NCI-H510A (cell line): ENCODE measurements around the gene LGALS7.
"Not testable (repeated sequence)": the region's sequence is repeated elsewhere in the genome, so short reads cannot be mapped to it uniquely, and the experiment has no call there.

Experiments used
- DNase-seq: peaks from one replicate; lab custom pipeline; 2025; lab: John Stamatoyannopoulos, UW

LGALS7 gene

GRCh38 chr19:38799104-38799503 is 25.8 kb upstream of the LGALS7 start:
- DNase-seq, result no peak

GRCh38 chr19:38797781-38798180 is 24.5 kb upstream of the LGALS7 start:
- not testable (repeated sequence) for DNase-seq

GRCh38 chr19:38796154-38796553 is 22.8 kb upstream of the LGALS7 start:
- no peak for DNase-seq

GRCh38 chr19:38795549-38795948 is 22.2 kb upstream of the LGALS7 start:
- no peak for DNase-seq

- DNase-seq, result no peak
These were observed 20.4 kb upstream of the LGALS7 start for GRCh38 chr19:38793671-38794070.

- DNase-seq, result no peak
These were observed 19.9 kb upstream of the LGALS7 start for GRCh38 chr19:38793177-38793576.

- no peak for DNase-seq
These were observed 19.2 kb upstream of the LGALS7 start for GRCh38 chr19:38792250-38793111.

GRCh38 chr19:38791451-38792064 is 18.2 kb upstream of the LGALS7 start:
- not testable (repeated sequence) for DNase-seq

GRCh38 chr19:38790507-38791403 is 17.4 kb upstream of the LGALS7 start:
- DNase-seq, result not testable (repeated sequence)

GRCh38 chr19:38788478-38789243 is 15.3 kb upstream of the LGALS7 start, which contains the start of gene LGALS7B:
Gene LGALS7B (plus strand): TSS chr19:38789200. CDS start chr19:38789227, 27 bp downstream.
- DNase-seq, result no peak

- no peak for DNase-seq
These were observed 13.4 kb upstream of the LGALS7 start for GRCh38 chr19:38786572-38787265.

- not testable (repeated sequence) for DNase-seq
These were observed 12.7 kb upstream of the LGALS7 start for GRCh38 chr19:38786061-38786460.

- DNase-seq, result no peak
These were observed 11.9 kb upstream of the LGALS7 start for GRCh38 chr19:38785187-38785699.

- no peak for DNase-seq
These were observed 10.9 kb upstream of the LGALS7 start for GRCh38 chr19:38784224-38784623.

GRCh38 chr19:38782212-38782611 is 8.9 kb upstream of the LGALS7 start:
- not testable (repeated sequence) for DNase-seq

GRCh38 chr19:38781058-38781457 is 7.7 kb upstream of the LGALS7 start:
- DNase-seq, result no peak

GRCh38 chr19:38780443-38780842 is 7.1 kb upstream of the LGALS7 start:
- no peak for DNase-seq

- DNase-seq, result no peak
These were observed 5.4 kb upstream of the LGALS7 start for GRCh38 chr19:38778733-38779132.

- no peak for DNase-seq
These were observed 1.0 kb upstream of the LGALS7 start for GRCh38 chr19:38774181-38774950.

GRCh38 chr19:38771569-38771968 is 1.7 kb downstream of the LGALS7 start:
- DNase-seq, result not testable (repeated sequence)
